Measurements from ENCODE around the gene ITGBL1.

ITGBL1 gene

DNA sequence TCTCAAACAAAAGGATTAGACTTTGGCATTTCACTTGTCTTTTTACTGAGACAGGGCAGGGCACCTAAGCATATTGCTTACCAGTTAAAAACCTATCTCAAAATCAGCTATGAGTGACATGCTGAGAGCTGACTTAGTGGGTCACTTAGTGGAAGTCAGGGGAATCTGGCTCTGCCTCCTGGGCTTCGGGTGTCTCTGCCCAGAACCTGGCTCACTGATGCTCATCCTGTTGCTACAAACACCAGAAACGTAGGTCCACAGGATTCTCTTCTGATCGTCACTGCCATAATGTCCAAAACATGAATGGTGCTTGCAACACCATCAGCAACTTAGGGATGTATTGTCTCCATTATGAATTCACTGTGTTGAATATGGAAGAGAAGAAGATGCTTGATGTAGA is 276.1 kb downstream of the ITGBL1 start:
- no peak overlapping the region for H3K4me3 ChIP-seq (ENCODE audit: low read length)
- H3K9me3 ChIP-seq (replicated peaks; ENCODE audit: insufficient read depth, low read length) = no peaks in the 10 kb centered on the region
- H3K9me2 ChIP-seq (replicated peaks; ENCODE audit: insufficient read depth, low read length) = no peaks in the 10 kb centered on the region
- H3K9ac ChIP-seq (ENCODE audit: low read length) = no peak overlapping the region
- H3K4me2 ChIP-seq (ENCODE audit: low read depth, low read length) = no peak overlapping the region
- H3K27me3 ChIP-seq (replicated peaks; ENCODE audit: insufficient read depth, low read length) = no peaks in the 10 kb centered on the region
- no peak for TF ChIP-seq EZH2 (optimal IDR thresholded peaks at IDR 0.05; ENCODE audit: low read depth, low read length)
- TF ChIP-seq EZH2phosphoT487 (IDR thresholded peaks at IDR 0.05; ENCODE audit: low read length) = no peak
- TF ChIP-seq, protein P1, sequence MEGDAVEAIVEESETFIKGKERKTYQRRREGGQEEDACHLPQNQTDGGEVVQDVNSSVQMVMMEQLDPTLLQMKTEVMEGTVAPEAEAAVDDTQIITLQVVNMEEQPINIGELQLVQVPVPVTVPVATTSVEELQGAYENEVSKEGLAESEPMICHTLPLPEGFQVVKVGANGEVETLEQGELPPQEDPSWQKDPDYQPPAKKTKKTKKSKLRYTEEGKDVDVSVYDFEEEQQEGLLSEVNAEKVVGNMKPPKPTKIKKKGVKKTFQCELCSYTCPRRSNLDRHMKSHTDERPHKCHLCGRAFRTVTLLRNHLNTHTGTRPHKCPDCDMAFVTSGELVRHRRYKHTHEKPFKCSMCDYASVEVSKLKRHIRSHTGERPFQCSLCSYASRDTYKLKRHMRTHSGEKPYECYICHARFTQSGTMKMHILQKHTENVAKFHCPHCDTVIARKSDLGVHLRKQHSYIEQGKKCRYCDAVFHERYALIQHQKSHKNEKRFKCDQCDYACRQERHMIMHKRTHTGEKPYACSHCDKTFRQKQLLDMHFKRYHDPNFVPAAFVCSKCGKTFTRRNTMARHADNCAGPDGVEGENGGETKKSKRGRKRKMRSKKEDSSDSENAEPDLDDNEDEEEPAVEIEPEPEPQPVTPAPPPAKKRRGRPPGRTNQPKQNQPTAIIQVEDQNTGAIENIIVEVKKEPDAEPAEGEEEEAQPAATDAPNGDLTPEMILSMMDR (IDR thresholded peaks at IDR 0.05; ENCODE audit: low read length) = no peak
- H3K27ac ChIP-seq (ENCODE audit: low read length) = no peak overlapping the region
- H3K79me2 ChIP-seq (ENCODE audit: low read length) = no peaks in the 10 kb centered on the region
- no peaks in the 10 kb centered on the region for H3K4me1 ChIP-seq (ENCODE audit: low read length)
- no peak for DNase-seq
- H4K20me1 ChIP-seq (ENCODE audit: insufficient read depth, low read length) = no peaks in the 10 kb centered on the region
- H3K36me3 ChIP-seq (replicated peaks; ENCODE audit: insufficient read depth, low read length) = no peaks in the 10 kb centered on the region
- no peaks in the 10 kb centered on the region for H3F3A ChIP-seq (ENCODE audit: insufficient read depth, low read length)
- no peak overlapping the region for H2AFZ ChIP-seq (ENCODE audit: low read length)

DNA sequence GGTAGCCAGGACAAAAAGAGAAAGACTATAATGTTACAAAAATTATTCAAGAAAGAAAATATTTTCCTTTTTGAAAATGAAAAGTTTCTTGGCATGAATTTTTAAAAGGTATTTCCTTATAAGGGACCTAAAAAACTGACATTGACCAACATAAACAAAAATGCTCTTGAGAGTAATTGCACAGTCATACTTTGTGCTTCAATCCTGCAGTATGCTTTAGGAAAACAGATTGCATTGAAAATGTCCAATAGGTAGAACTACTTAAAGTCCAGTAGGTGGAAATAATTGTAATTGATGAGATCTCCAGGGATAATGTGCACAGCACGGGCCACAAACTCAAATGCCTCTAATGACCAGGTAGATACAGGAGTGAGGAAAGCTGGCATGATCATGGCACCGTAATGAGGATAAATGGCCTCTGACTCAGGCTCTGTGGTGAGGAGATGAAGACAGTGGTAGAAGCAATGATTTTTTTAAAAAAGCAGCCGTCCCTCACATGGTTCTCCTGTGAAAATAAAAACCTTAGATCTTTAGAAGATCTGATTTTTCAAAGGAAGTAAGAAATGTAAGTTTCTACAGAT is 278.0 kb downstream of the ITGBL1 start:
- H3K36me3 ChIP-seq (replicated peaks; ENCODE audit: insufficient read depth, low read length) = no peaks in the 10 kb centered on the region
- H3K4me1 ChIP-seq (ENCODE audit: low read length) = no peaks in the 10 kb centered on the region
- H3K9me2 ChIP-seq (replicated peaks; ENCODE audit: insufficient read depth, low read length) = no peaks in the 10 kb centered on the region

DNA sequence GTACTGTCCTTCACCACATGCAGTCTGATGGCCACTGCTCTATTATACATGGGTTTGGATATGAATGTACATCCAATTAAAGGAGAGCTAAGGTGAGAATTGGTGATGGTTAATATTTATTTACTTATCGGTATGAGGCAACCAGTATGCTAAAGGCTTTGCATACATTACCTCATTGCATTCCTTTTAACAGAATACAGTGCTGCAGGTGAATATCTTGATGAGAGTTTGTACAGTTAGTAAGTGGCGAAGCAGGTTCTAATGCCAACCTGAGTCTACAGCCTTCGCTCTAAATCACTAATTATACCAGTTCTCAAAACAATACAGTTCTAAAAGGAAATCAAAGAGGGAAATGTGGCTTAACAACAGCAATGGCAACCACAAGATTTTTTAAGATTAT is 284.1 kb downstream of the ITGBL1 start:
- TF ChIP-seq EZH2 (optimal IDR thresholded peaks at IDR 0.05; ENCODE audit: low read depth, low read length) (no peak), EZH2phosphoT487 (IDR thresholded peaks at IDR 0.05; ENCODE audit: low read length) (no peak)
- TF ChIP-seq, protein P1 (IDR thresholded peaks at IDR 0.05; ENCODE audit: low read length) = no peak
- no peak for DNase-seq
- no peaks in the 10 kb centered on the region for H3F3A ChIP-seq (ENCODE audit: insufficient read depth, low read length)
- H3K79me2 ChIP-seq (ENCODE audit: low read length) = no peaks in the 10 kb centered on the region
- no peaks in the 10 kb centered on the region for H3K27me3 ChIP-seq (replicated peaks; ENCODE audit: insufficient read depth, low read length)
- H3K4me1 ChIP-seq (ENCODE audit: low read length) = no peaks in the 10 kb centered on the region
- no peak overlapping the region for H3K4me2 ChIP-seq (ENCODE audit: low read depth, low read length)
- no peak overlapping the region for H3K9ac ChIP-seq (ENCODE audit: low read length)
- no peak overlapping the region for H3K4me3 ChIP-seq (ENCODE audit: low read length)
- H3K36me3 ChIP-seq (replicated peaks; ENCODE audit: insufficient read depth, low read length) = no peaks in the 10 kb centered on the region
- no peaks in the 10 kb centered on the region for H3K9me2 ChIP-seq (replicated peaks; ENCODE audit: insufficient read depth, low read length)
- H2AFZ ChIP-seq (ENCODE audit: low read length) = no peak overlapping the region
- H3K27ac ChIP-seq (ENCODE audit: low read length) = no peak overlapping the region
- H3K9me3 ChIP-seq (replicated peaks; ENCODE audit: insufficient read depth, low read length) = no peaks in the 10 kb centered on the region
- H4K20me1 ChIP-seq (ENCODE audit: insufficient read depth, low read length) = no peaks in the 10 kb centered on the region

More for the DNA sequence above, 278.0 kb downstream of the ITGBL1 start:
- TF ChIP-seq, protein P1 (IDR thresholded peaks at IDR 0.05; ENCODE audit: low read length) = no peak
- TF ChIP-seq EZH2 (optimal IDR thresholded peaks at IDR 0.05; ENCODE audit: low read depth, low read length) (no peak), EZH2phosphoT487 (IDR thresholded peaks at IDR 0.05; ENCODE audit: low read length) (no peak)
- no peaks in the 10 kb centered on the region for H3K9me3 ChIP-seq (replicated peaks; ENCODE audit: insufficient read depth, low read length)
- no peak overlapping the region for H3K27ac ChIP-seq (ENCODE audit: low read length)
- no peaks in the 10 kb centered on the region for H3K27me3 ChIP-seq (replicated peaks; ENCODE audit: insufficient read depth, low read length)
- H3F3A ChIP-seq (ENCODE audit: insufficient read depth, low read length) = no peaks in the 10 kb centered on the region
- no peaks in the 10 kb centered on the region for H4K20me1 ChIP-seq (ENCODE audit: insufficient read depth, low read length)
- no peak overlapping the region for H3K4me3 ChIP-seq (ENCODE audit: low read length)
- no peak for DNase-seq
- H3K4me2 ChIP-seq (ENCODE audit: low read depth, low read length) = no peak overlapping the region
- no peak overlapping the region for H2AFZ ChIP-seq (ENCODE audit: low read length)
- no peak overlapping the region for H3K9ac ChIP-seq (ENCODE audit: low read length)
- H3K79me2 ChIP-seq (ENCODE audit: low read length) = no peaks in the 10 kb centered on the region

All from MM.1S (cell line).